ENCODE measurements around the gene GPATCH2. TPM values are rescaled to one million over a fixed set of nuclear protein-coding genes. Genes with fewer than 3 reads are reported as not detected.

GPATCH2 gene
- total RNA-seq, 1 experiment from 2014 or later, result 34.5 TPM

- Mint-ChIP-seq H3K4me1 (ENCODE audit: insufficient read depth, unreplicated experiment) (no peaks in the 10 kb centered on the region), H3K4me3 (ENCODE audit: unreplicated experiment) (no peak overlapping the region), H3K27me3 (ENCODE audit: insufficient read depth, unreplicated experiment) (no peaks in the 10 kb centered on the region), H3K36me3 (ENCODE audit: insufficient read depth, unreplicated experiment) (peaks cover 55% of the 10 kb centered on the region), H3K9me3 (ENCODE audit: unreplicated experiment) (no peaks in the 10 kb centered on the region), H3K27ac (ENCODE audit: low read depth, unreplicated experiment) (no peak overlapping the region)
- no peak for DNase-seq (ENCODE audit: unreplicated experiment)
- POLR2A ChIA-PET, result interaction anchor here (0.7 to 2.4 kb wide), 4 partner anchors 17 to 142 kb away, joined by 3 to 18 read pairs (median 4); partner anchors contain the start of genes GPATCH2 and SPATA17
- intact Hi-C loops (cut with micrococcal nuclease), result no loop called here
- BruUV-seq (replicated peaks), result no TSS peak
- CTCF ChIA-PET, result interaction anchor here (0.6 to 2.4 kb wide), 6 partner anchors 10 to 47 kb away, joined by 3 to 8 read pairs (median 4); partner anchors contain the start of genes GPATCH2 and SPATA17
- no peak for TF ChIP-seq CTCF (IDR thresholded peaks at IDR 0.05; ENCODE audit: unreplicated experiment)
These were observed 16.6 kb downstream of the GPATCH2 start for GRCh38 chr1:217614200-217614712.

GRCh38 chr1:217605390-217605789, 25.5 kb downstream of the GPATCH2 start:
- no peak for TF ChIP-seq CTCF (IDR thresholded peaks at IDR 0.05; ENCODE audit: unreplicated experiment)
- Mint-ChIP-seq H3K4me3 (ENCODE audit: unreplicated experiment) (no peak overlapping the region), H3K36me3 (ENCODE audit: insufficient read depth, unreplicated experiment) (peaks cover 43% of the 10 kb centered on the region), H3K27ac (ENCODE audit: low read depth, unreplicated experiment) (no peak overlapping the region), H3K9me3 (ENCODE audit: unreplicated experiment) (no peaks in the 10 kb centered on the region), H3K27me3 (ENCODE audit: insufficient read depth, unreplicated experiment) (no peaks in the 10 kb centered on the region), H3K4me1 (ENCODE audit: insufficient read depth, unreplicated experiment) (no peaks in the 10 kb centered on the region)
- intact Hi-C loops (cut with micrococcal nuclease), result no loop called here
- POLR2A ChIA-PET, result interaction anchor here (1.0 to 1.5 kb wide), 2 partner anchors 18 to 25 kb away, joined by 5 to 7 read pairs; partner anchors contain the start of genes GPATCH2 and SPATA17
- peak; percentile 55 for DNase-seq (ENCODE audit: unreplicated experiment)
- no TSS peak for BruUV-seq (replicated peaks)
- CTCF ChIA-PET, result interaction anchor here (0.9 to 1.5 kb wide), 4 partner anchors 9 to 232 kb away, joined by 3 to 5 read pairs (median 4); partner anchors contain the start of genes GPATCH2 and SPATA17

GRCh38 chr1:217602380-217602779, 28.5 kb downstream of the GPATCH2 start:
- H3K4me3 Mint-ChIP-seq (ENCODE audit: unreplicated experiment), result no peak overlapping the region
- no peaks in the 10 kb centered on the region for H3K27me3 Mint-ChIP-seq (ENCODE audit: insufficient read depth, unreplicated experiment)
- intact Hi-C loops (cut with micrococcal nuclease), result no loop called here
- H3K4me1 Mint-ChIP-seq (ENCODE audit: insufficient read depth, unreplicated experiment), result no peaks in the 10 kb centered on the region
- no TSS peak for BruUV-seq (replicated peaks)
- CTCF ChIA-PET, result interaction anchor here (0.7 to 1.5 kb wide), 2 partner anchors 10 to 96 kb away, joined by 3 to 5 read pairs; no protein-coding TSS in a partner anchor
- no peak for TF ChIP-seq CTCF (IDR thresholded peaks at IDR 0.05; ENCODE audit: unreplicated experiment)
- no peak overlapping the region for H3K27ac Mint-ChIP-seq (ENCODE audit: low read depth, unreplicated experiment)
- H3K9me3 Mint-ChIP-seq (ENCODE audit: unreplicated experiment), result no peaks in the 10 kb centered on the region
- no peak for DNase-seq (ENCODE audit: unreplicated experiment)
- H3K36me3 Mint-ChIP-seq (ENCODE audit: insufficient read depth, unreplicated experiment), result peaks cover 34% of the 10 kb centered on the region
- POLR2A ChIA-PET, result interaction anchor here (0.7 to 1.4 kb wide), 3 partner anchors 9 to 20 kb away, joined by 3 to 4 read pairs (median 3); no protein-coding TSS in a partner anchor

GRCh38 chr1:217599154-217599553, 31.7 kb downstream of the GPATCH2 start:
- no peaks in the 10 kb centered on the region for H3K4me1 Mint-ChIP-seq (ENCODE audit: insufficient read depth, unreplicated experiment)
- TF ChIP-seq CTCF (IDR thresholded peaks at IDR 0.05; ENCODE audit: unreplicated experiment), result no peak
- no peaks in the 10 kb centered on the region for H3K9me3 Mint-ChIP-seq (ENCODE audit: unreplicated experiment)
- H3K4me3 Mint-ChIP-seq (ENCODE audit: unreplicated experiment), result no peak overlapping the region
- no peak for DNase-seq (ENCODE audit: unreplicated experiment)
- H3K27ac Mint-ChIP-seq (ENCODE audit: low read depth, unreplicated experiment), result no peak overlapping the region
- intact Hi-C loops (cut with micrococcal nuclease), result no loop called here
- POLR2A ChIA-PET, result interaction anchor here (1.4 kb wide), 1 partner anchor 9 kb away, joined by 3 read pairs; no protein-coding TSS in a partner anchor
- no TSS peak for BruUV-seq (replicated peaks)
- peaks cover 50% of the 10 kb centered on the region for H3K36me3 Mint-ChIP-seq (ENCODE audit: insufficient read depth, unreplicated experiment)
- CTCF ChIA-PET, result no interaction called here
- H3K27me3 Mint-ChIP-seq (ENCODE audit: insufficient read depth, unreplicated experiment), result no peaks in the 10 kb centered on the region
